ENCODE data around the gene NMRK2. TPM values are rescaled to one million over a fixed set of nuclear protein-coding genes. Genes with fewer than 3 reads are reported as not detected.
A peak's percentile ranks its signal among the peaks of the same experiment; 100 is the strongest.

Gene NMRK2
- polyA plus RNA-seq, 1 of the 3 experiments (the other 2 are of a cell fraction) = not detected

DNA sequence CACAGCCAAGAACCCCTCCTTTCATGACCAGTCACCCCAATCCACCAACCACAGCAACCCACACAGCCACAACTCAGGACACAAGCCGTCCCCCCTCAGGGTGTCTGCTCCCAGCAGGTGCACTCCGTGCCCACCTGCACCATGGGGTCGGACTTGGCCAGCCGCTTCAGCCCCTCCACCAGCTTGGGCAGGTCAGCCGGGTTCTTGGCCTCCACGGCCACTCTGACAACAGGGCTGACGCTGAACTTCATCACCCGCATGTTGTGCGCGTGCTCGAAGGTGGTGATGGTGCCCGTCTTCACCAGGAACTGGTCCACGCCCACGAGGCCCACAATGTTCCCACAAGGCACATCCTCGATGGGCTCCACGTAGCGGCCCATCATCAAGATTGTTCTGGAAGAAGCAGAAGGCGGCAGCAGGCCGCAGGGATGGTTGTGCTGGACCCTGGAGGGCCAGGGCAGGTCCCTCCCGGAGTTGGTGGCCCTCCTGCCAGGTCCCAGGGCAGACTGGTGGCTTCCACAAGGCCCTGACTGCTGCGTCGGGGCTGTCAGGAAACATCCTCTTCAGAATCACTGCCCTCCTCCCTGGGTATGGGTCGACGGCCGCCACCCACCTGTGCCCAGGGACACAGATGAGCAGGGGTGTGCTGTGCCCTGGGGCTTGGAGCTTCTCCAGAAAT is 46.9 kb downstream of the NMRK2 start:
- Histone ChIP-seq H3K4me1 (ENCODE audit: control insufficient read depth in 1 of 2, insufficient read depth in 2 of 2, low read depth in 1 of 2, low read length in 1 of 2) (peaks cover 15 to 24% of the 10 kb centered on the region in 2 experiments; a peak in 3 of 4 replicates), H4K20me1 (ENCODE audit: insufficient read depth) (peaks cover 100% of the 10 kb centered on the region), H3K4me3 (ENCODE audit: low read depth in 2 of 2, low read length in 1 of 2) (no peak overlapping the region; a peak in 1 of 4 replicates), H3K9me3 (no peaks in the 10 kb centered on the region), H3F3A (replicated peaks; ENCODE audit: insufficient read depth) (peaks cover 74% of the 10 kb centered on the region), H3K9ac (no peak overlapping the region), H2AFZ (ENCODE audit: low read depth) (no peak overlapping the region), H3K79me2 (ENCODE audit: insufficient read depth) (peaks cover 76% of the 10 kb centered on the region), H3K27ac (ENCODE audit: low read depth in 2 of 2, low read length in 1 of 2) (no peak overlapping the region; a peak in 1 of 4 replicates), H3K27me3 (ENCODE audit: insufficient read depth) (no peaks in the 10 kb centered on the region), H3K9me2 (no peaks in the 10 kb centered on the region), H3K4me2 (no peak overlapping the region), H3K36me3 (replicated peaks in 1 of 2; ENCODE audit: control insufficient read depth in 1 of 2, insufficient read depth in 2 of 2, low read length in 1 of 2) (peaks cover 85 to 91% of the 10 kb centered on the region in 2 experiments)
- ChIA-PET POLR2A (interaction anchor here (0.5 to 6.8 kb wide), 4 partner anchors 8 to 43 kb away, joined by 4 to 60 read pairs (median 6); partner anchors contain the start of gene DAPK3), CTCF (interaction anchor here (1.2 to 3.6 kb wide), 2 partner anchors 8 to 10 kb away, joined by 3 to 15 read pairs; no protein-coding TSS in a partner anchor)
- TF ChIP-seq, protein P1, sequence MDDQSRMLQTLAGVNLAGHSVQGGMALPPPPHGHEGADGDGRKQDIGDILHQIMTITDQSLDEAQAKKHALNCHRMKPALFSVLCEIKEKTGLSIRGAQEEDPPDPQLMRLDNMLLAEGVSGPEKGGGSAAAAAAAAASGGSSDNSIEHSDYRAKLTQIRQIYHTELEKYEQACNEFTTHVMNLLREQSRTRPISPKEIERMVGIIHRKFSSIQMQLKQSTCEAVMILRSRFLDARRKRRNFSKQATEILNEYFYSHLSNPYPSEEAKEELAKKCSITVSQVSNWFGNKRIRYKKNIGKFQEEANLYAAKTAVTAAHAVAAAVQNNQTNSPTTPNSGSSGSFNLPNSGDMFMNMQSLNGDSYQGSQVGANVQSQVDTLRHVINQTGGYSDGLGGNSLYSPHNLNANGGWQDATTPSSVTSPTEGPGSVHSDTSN (IDR thresholded peaks at IDR 0.05) = no peak
- TF ChIP-seq, protein P2, sequence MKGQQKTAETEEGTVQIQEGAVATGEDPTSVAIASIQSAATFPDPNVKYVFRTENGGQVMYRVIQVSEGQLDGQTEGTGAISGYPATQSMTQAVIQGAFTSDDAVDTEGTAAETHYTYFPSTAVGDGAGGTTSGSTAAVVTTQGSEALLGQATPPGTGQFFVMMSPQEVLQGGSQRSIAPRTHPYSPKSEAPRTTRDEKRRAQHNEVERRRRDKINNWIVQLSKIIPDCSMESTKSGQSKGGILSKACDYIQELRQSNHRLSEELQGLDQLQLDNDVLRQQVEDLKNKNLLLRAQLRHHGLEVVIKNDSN (IDR thresholded peaks at IDR 0.05; ENCODE audit: borderline replicate concordance, low read depth) = no peak
- no peak for TF ChIP-seq CHD2 (IDR thresholded peaks at IDR 0.05; ENCODE audit: low read length, partially characterized antibody)
- peak; percentile 21 for DNase-seq
- 98% methylated on average over 12 of the region's 25 CpGs for WGBS (ENCODE audit: low lambda C conversion rate)

DNA sequence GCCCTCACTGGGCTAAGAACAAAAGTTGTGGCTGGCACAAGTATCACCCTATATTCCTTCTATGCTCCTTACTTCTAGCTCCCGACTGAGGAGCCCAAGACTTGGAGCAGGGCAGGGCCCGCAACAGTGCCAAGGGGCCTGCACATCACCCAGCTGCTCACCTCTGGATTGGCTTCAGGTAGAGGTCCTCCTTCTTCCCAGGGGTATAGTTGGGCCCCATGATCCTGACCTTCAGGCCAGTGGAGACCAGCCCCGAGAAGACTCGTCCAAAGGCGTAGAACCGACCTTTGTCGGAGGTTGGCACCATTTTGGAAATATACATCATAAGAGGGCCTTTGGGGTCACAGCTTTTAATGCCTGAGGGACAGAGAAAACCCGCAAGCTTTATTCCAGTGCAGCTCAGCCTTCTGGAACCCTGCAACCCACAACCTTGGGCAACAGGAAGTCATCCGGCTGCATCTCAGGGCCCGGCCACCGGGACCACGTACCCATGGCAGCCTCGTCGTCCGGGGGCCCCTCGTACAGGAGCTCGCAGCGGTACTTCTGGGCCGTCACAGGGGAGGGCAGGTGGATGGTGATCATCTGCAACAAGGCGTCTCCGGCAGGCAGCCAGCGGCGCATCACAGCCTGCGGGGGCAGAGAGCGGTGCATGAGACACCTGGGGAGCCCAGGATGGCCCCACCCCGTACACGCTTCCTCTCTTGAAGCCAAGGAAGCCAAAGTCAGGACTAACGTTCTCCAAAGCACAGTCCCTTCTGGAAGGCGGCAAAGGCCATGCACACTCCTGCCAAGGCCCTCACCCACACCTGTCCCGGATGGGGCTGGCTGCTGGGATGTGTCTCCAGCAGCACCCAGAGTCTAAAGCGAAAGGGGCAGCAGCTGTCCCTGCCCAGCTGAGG is 47.7 kb downstream of the NMRK2 start:
- Histone ChIP-seq H2AFZ (ENCODE audit: low read depth) (no peak overlapping the region), H3K4me1 (ENCODE audit: control insufficient read depth in 1 of 2, insufficient read depth in 2 of 2, low read depth in 1 of 2, low read length in 1 of 2) (peaks cover 15 to 24% of the 10 kb centered on the region in 2 experiments), H3K9ac (no peak overlapping the region), H3K27ac (ENCODE audit: low read depth in 2 of 2, low read length in 1 of 2) (no peak overlapping the region; a peak in 1 of 4 replicates), H3K4me3 (ENCODE audit: low read depth in 2 of 2, low read length in 1 of 2) (peak overlapping the region in 1 of 2 experiments; percentile 3; a peak in 1 of 4 replicates), H3F3A (replicated peaks; ENCODE audit: insufficient read depth) (peaks cover 66% of the 10 kb centered on the region), H4K20me1 (ENCODE audit: insufficient read depth) (peaks cover 96% of the 10 kb centered on the region), H3K9me2 (no peaks in the 10 kb centered on the region), H3K27me3 (ENCODE audit: insufficient read depth) (no peaks in the 10 kb centered on the region), H3K9me3 (no peaks in the 10 kb centered on the region), H3K36me3 (replicated peaks in 1 of 2; ENCODE audit: control insufficient read depth in 1 of 2, insufficient read depth in 2 of 2, low read length in 1 of 2) (peaks cover 84 to 85% of the 10 kb centered on the region in 2 experiments), H3K79me2 (ENCODE audit: insufficient read depth) (peaks cover 81% of the 10 kb centered on the region), H3K4me2 (no peak overlapping the region)
- 94% methylated on average over 20 of the region's 31 CpGs for WGBS (ENCODE audit: low lambda C conversion rate)
- peak; percentile 22 for DNase-seq
- ChIA-PET CTCF (interaction anchor here (1.2 to 3.6 kb wide), 2 partner anchors 7 to 9 kb away, joined by 3 to 15 read pairs; partner anchors contain the start of gene DAPK3), POLR2A (interaction anchor here (0.5 to 6.8 kb wide), 2 partner anchors 9 to 42 kb away, joined by 6 to 60 read pairs; partner anchors contain the start of gene DAPK3)
- TF ChIP-seq TCF12 (IDR thresholded peaks at IDR 0.05) = no peak
- no peak for TF ChIP-seq MEF2A (IDR thresholded peaks at IDR 0.05; ENCODE audit: borderline replicate concordance, low read depth)
- TF ChIP-seq, protein P2 (IDR thresholded peaks at IDR 0.05; ENCODE audit: borderline replicate concordance, low read depth) = no peak
- no peak for TF ChIP-seq MXI1 (IDR thresholded peaks at IDR 0.05; ENCODE audit: low read depth, low read length)
- TF ChIP-seq RAD21 (IDR thresholded peaks at IDR 0.05; ENCODE audit: low read length) = no peak
- TF ChIP-seq, protein P1 (IDR thresholded peaks at IDR 0.05) = no peak
- no peak for TF ChIP-seq SIN3A (IDR thresholded peaks at IDR 0.05; ENCODE audit: borderline replicate concordance, low read depth, low read length)
- no peak for TF ChIP-seq ELF1 (IDR thresholded peaks at IDR 0.05)
- TF ChIP-seq, protein P3, sequence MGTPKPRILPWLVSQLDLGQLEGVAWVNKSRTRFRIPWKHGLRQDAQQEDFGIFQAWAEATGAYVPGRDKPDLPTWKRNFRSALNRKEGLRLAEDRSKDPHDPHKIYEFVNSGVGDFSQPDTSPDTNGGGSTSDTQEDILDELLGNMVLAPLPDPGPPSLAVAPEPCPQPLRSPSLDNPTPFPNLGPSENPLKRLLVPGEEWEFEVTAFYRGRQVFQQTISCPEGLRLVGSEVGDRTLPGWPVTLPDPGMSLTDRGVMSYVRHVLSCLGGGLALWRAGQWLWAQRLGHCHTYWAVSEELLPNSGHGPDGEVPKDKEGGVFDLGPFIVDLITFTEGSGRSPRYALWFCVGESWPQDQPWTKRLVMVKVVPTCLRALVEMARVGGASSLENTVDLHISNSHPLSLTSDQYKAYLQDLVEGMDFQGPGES (IDR thresholded peaks at IDR 0.05; ENCODE audit: low read depth, low read length) = no peak

Measured in SK-N-SH (cell line).